Suppressor macrophage treated with lipopolysaccharide for 1 hour (primary cell): ENCODE measurements around the gene WASHC4.

Source experiments
- DNase-seq, 3 donors: peaks; one replicate each; pipeline ENCODE4 v3.0.0-alpha.2; 2020 to 2022

WASHC4 gene

DNA sequence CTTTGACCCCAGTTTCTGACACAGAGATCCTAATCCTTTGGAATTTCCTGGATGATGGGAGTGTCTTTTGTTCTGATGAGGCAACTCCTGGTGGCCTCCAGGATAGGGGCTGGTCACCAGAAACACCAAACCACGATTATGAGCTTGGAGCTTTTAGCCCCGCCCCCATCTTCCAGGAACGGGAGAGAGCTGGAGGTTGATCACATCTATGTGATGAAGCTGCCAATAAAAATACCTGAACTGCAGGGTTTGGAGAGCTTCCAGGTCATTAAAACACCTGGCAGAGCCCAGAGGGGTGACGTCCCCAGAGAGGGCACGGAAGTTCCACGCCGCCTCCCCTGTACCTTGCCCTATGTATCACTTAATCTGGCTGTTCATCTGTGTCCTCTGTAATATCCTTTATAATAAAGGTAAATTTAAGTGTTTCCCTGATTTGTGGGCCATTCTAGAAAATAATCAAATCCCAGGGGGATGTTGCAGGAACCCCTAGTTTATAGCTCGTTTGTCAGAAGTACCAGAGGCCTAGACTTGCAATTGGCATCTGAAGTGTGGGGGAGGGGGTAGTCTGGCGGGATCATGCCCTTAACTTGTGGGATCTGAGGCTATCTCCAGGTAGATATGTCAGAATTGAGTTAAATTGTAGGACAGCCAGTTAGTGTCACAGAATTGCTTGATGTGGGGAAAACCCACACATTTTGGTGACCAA is 107.3 kb downstream of the WASHC4 start:
- no peak for DNase-seq

DNA sequence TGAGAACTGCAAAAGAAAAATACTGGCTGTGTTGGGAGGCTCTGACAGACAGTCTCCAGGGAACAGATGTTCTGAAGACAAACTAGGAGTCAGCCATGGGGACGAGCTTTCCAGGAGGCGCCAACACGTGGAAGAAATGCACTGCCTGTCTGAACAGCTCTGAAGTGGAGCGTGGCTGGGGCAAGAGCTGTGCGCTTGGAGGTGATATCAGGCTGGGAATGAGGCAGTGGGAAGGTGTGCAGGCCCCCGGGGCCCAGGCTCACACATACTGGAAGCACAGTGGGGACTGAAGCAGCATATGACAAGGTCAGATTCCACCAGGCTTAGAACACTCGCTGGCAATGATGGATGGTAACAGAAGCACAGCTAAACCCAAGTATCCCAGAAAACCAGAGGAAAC is 110.9 kb downstream of the WASHC4 start:
- no peak for DNase-seq
